Ishikawa (cell line): Measurements from ENCODE around the gene ZBTB22.

Experiments
- CEBPB ChIP-seq: IDR thresholded peaks from 2 replicates; pipeline ENCODE4 v1.6.1; 2012
- CREB1 ChIP-seq: IDR thresholded peaks from 2 replicates; pipeline ENCODE4 v1.6.1; 2012; ENCODE audit warnings: low read depth
- EGR1 ChIP-seq: IDR thresholded peaks from 2 replicates; pipeline ENCODE4 v1.6.1; 2012
- EP300 ChIP-seq: IDR thresholded peaks from 2 replicates; pipeline ENCODE4 v1.6.1; 2012; ENCODE audit warnings: borderline replicate concordance
- FOXM1 ChIP-seq: IDR thresholded peaks from 2 replicates; pipeline ENCODE4 v1.6.1; 2012; ENCODE audit warnings: low read depth, borderline replicate concordance
- NFIC ChIP-seq: IDR thresholded peaks from 2 replicates; pipeline ENCODE4 v1.6.1; 2012
- RAD21 ChIP-seq: IDR thresholded peaks from 2 replicates; pipeline ENCODE4 v1.6.1; 2012; ENCODE audit warnings: low read depth
- TAF1 ChIP-seq: IDR thresholded peaks from 2 replicates; pipeline ENCODE4 v1.6.1; 2012; ENCODE audit warnings: low read depth, mild to moderate bottlenecking
- TCF12 ChIP-seq: IDR thresholded peaks from 2 replicates; pipeline ENCODE4 v1.6.1; 2012; ENCODE audit warnings: low read depth
- TEAD4 ChIP-seq: IDR thresholded peaks from 2 replicates; pipeline ENCODE4 v1.6.1; 2012
- YY1 ChIP-seq: IDR thresholded peaks from 2 replicates; pipeline ENCODE4 v1.6.1; 2012; ENCODE audit warnings: low read depth
- ZBTB7A ChIP-seq: IDR thresholded peaks from 2 replicates; pipeline ENCODE4 v1.6.1; 2012; ENCODE audit warnings: low read depth
- TF ChIP-seq, protein P1 (sequence below): IDR thresholded peaks from 2 replicates; pipeline ENCODE4 v1.6.1; 2012
- TF ChIP-seq, protein P2 (sequence below): IDR thresholded peaks from 2 replicates; pipeline ENCODE4 v1.6.1; 2012; ENCODE audit warnings: low read depth, mild to moderate bottlenecking
- TF ChIP-seq, protein P3 (sequence below): IDR thresholded peaks from 2 replicates; pipeline ENCODE4 v1.6.1; 2012

ZBTB22 gene

DNA sequence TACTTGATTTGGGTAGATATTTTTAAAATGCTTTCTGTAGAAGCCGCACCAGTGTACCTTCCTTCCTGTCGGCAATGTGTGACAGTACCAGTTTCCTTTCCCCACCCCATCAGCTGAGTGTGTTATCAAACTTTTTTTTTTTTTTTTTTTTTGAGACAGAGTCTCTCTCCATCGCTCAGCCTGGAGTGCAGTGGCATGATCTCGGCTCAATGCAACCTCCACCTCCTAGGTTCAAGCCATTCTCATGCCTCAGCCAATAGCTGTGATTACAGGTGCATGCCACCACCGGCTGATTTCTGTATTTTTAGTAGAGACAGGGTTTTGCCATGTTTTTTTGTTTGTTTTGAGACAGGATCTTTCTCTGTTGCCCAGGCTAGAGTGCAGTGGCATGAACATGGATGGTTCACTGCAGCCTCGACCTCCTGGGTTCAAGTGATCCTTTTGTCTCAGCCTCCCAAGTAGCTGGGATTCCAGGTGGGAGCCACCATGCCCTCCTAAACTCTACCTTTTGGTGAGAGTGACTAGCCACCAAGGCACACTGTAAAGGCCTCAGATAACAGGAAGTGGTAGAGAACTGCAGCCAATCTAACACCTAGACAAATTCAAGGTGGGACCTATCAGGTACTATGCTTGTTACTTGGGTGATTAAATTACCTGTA lies 26.5 kb upstream of the ZBTB22 start:
- no peak for TF ChIP-seq CREB1
- TF ChIP-seq YY1, result no peak
- TF ChIP-seq EP300, result no peak
- TF ChIP-seq NFIC, result no peak
- TF ChIP-seq, protein P1, sequence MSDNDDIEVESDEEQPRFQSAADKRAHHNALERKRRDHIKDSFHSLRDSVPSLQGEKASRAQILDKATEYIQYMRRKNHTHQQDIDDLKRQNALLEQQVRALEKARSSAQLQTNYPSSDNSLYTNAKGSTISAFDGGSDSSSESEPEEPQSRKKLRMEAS, result no peak
- no peak for TF ChIP-seq CEBPB
- TF ChIP-seq, protein P2, sequence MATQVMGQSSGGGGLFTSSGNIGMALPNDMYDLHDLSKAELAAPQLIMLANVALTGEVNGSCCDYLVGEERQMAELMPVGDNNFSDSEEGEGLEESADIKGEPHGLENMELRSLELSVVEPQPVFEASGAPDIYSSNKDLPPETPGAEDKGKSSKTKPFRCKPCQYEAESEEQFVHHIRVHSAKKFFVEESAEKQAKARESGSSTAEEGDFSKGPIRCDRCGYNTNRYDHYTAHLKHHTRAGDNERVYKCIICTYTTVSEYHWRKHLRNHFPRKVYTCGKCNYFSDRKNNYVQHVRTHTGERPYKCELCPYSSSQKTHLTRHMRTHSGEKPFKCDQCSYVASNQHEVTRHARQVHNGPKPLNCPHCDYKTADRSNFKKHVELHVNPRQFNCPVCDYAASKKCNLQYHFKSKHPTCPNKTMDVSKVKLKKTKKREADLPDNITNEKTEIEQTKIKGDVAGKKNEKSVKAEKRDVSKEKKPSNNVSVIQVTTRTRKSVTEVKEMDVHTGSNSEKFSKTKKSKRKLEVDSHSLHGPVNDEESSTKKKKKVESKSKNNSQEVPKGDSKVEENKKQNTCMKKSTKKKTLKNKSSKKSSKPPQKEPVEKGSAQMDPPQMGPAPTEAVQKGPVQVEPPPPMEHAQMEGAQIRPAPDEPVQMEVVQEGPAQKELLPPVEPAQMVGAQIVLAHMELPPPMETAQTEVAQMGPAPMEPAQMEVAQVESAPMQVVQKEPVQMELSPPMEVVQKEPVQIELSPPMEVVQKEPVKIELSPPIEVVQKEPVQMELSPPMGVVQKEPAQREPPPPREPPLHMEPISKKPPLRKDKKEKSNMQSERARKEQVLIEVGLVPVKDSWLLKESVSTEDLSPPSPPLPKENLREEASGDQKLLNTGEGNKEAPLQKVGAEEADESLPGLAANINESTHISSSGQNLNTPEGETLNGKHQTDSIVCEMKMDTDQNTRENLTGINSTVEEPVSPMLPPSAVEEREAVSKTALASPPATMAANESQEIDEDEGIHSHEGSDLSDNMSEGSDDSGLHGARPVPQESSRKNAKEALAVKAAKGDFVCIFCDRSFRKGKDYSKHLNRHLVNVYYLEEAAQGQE, result no peak
- no peak for TF ChIP-seq FOXM1
- TF ChIP-seq TEAD4, result no peak
- no peak for TF ChIP-seq EGR1
- no peak for TF ChIP-seq TAF1

DNA sequence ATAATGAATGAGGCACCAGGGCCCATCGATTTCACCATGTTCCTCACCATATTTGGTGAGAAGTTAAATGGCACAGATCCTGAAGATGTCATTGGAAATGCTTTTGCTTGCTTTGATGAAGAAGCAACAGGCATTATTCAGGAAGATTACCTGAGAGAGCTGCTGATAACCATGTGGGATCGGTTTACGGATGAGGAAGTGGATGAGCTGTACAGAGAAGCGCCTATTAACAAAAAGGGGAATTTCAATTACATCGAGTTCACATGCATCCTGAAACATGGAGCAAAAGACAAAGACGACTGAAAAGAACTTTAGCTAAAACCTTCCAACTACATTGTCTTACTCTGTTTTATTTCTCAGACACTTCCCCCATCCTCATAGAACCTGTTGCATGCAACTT lies 21.6 kb upstream of the ZBTB22 start:
- TF ChIP-seq EP300, result no peak
- TF ChIP-seq CEBPB, result no peak

DNA sequence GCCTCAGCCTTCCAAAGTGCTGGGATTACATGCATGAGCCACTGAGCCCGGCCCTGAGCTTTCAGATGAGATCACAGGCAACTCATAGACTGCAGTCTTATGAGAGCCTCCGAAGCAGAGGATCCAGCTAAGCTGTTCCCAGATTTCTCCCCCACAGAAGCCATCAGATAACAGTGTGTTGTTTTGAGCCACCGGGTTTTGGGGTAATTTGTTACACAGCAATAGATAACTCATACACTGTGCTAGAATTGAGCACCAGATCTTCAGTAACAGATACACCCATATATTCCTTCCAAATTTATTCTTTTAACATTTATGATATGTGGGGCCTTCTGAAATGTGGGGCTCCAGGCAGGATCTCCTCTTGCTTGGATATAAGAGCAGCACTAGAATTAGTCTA lies 19.0 kb upstream of the ZBTB22 start:
- TF ChIP-seq, protein P1, result no peak
- TF ChIP-seq RAD21 (no peak), TEAD4 (no peak), CREB1 (no peak), NFIC (no peak), ZBTB7A (no peak), YY1 (no peak), TCF12 (no peak), CEBPB (no peak), EP300 (no peak)
- TF ChIP-seq, protein P3, sequence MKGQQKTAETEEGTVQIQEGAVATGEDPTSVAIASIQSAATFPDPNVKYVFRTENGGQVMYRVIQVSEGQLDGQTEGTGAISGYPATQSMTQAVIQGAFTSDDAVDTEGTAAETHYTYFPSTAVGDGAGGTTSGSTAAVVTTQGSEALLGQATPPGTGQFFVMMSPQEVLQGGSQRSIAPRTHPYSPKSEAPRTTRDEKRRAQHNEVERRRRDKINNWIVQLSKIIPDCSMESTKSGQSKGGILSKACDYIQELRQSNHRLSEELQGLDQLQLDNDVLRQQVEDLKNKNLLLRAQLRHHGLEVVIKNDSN, result no peak

DNA sequence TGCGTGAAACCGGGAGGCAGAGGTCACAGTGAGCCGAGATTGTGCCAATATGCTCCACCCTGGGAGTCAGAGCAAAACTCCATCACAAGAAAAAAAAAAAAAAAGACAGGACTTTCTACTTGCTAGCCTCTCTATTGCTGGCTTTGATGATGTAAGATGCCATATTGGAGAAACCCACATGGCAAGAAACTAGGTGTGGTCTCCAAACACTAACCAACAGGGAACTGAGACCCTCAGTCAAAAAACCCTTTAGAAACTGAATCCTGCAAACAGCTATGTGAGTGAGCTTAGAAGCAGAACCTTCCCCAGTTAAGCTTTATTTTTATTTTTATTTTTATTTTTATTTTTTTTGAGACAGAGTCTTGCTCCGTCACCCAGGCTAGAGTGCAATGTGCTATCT lies 18.4 kb upstream of the ZBTB22 start:
- TF ChIP-seq NFIC (no peak), FOXM1 (no peak), TEAD4 (no peak), EGR1 (no peak), ZBTB7A (no peak), CEBPB (no peak), TAF1 (no peak), EP300 (no peak), TCF12 (no peak), RAD21 (no peak)
- TF ChIP-seq, protein P2, result no peak
- TF ChIP-seq, protein P1, result no peak

DNA sequence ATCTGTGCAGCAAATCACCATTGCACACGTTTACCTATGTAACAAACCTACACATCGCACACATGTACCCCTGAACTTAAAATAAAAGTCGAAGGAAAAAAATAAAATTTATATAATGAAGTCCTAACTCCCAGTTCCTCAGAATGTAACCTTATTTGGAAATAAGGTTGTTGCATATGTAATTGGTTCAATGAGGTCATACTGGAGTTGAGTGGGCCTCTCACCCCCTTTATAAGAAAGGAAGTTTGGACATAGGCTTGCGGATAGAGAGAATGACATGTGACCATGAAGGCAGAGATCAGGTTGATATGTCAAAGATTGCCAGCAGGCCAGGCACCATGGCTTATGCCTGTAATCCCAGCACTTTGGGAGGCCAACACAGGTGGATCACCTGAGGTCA lies 16.1 kb upstream of the ZBTB22 start:
- TF ChIP-seq TCF12, result no peak
- TF ChIP-seq, protein P1, result no peak
- no peak for TF ChIP-seq CEBPB
- TF ChIP-seq RAD21, result no peak
- no peak for TF ChIP-seq EGR1
- TF ChIP-seq YY1, result no peak
- TF ChIP-seq EP300, result no peak
- TF ChIP-seq, protein P3, result no peak
- no peak for TF ChIP-seq TEAD4
- no peak for TF ChIP-seq ZBTB7A
- TF ChIP-seq, protein P2, result no peak
- no peak for TF ChIP-seq FOXM1
- no peak for TF ChIP-seq NFIC
